Measurements from ENCODE around the gene CLDND2.
A peak's percentile ranks its signal among the peaks of the same experiment; 100 is the strongest.
"Not testable (repeated sequence)": the region's sequence is repeated elsewhere in the genome, so short reads cannot be mapped to it uniquely, and the experiment has no call there.

Gene CLDND2

GRCh38 chr19:51368366-51369282 lies at the start of gene CLDND2:
CLDND2 (minus strand) TSS chr19:51369003; CDS start chr19:51368577, 426 bp downstream.
- DNase-seq, result peak; percentile 41

GRCh38 chr19:51417810-51418157 lies 49.0 kb upstream of the CLDND2 start:
- DNase-seq, result no peak

GRCh38 chr19:51417107-51417809 lies 48.5 kb upstream of the CLDND2 start, which contains the start of gene SIGLEC10:
SIGLEC10 (minus strand) TSS chr19:51417642; CDS start chr19:51417581, 61 bp downstream.
- no peak for DNase-seq

GRCh38 chr19:51416422-51416821 lies 47.6 kb upstream of the CLDND2 start:
- DNase-seq, result not testable (repeated sequence)

GRCh38 chr19:51415187-51415586 lies 46.4 kb upstream of the CLDND2 start:
- no peak for DNase-seq

- no peak for DNase-seq
These were observed 42.3 kb upstream of the CLDND2 start for GRCh38 chr19:51410950-51411748.

- no peak for DNase-seq
These were observed 38.8 kb upstream of the CLDND2 start for GRCh38 chr19:51407511-51408131.

GRCh38 chr19:51402117-51402516 lies 33.3 kb upstream of the CLDND2 start:
- no peak for DNase-seq

GRCh38 chr19:51399936-51400335 lies 31.1 kb upstream of the CLDND2 start:
- DNase-seq, result not testable (repeated sequence)

GRCh38 chr19:51399231-51399630 lies 30.4 kb upstream of the CLDND2 start:
- DNase-seq, result no peak

- DNase-seq, result no peak
These were observed 29.4 kb upstream of the CLDND2 start for GRCh38 chr19:51398096-51398704.

GRCh38 chr19:51397453-51397852 lies 28.6 kb upstream of the CLDND2 start:
- not testable (repeated sequence) for DNase-seq

GRCh38 chr19:51396175-51396574 lies 27.4 kb upstream of the CLDND2 start:
- DNase-seq, result no peak

GRCh38 chr19:51394050-51394836 lies 25.4 kb upstream of the CLDND2 start:
- peak; percentile 97 for DNase-seq

- DNase-seq, result no peak
These were observed 23.9 kb upstream of the CLDND2 start for GRCh38 chr19:51392701-51393100.

- DNase-seq, result no peak
These were observed 22.3 kb upstream of the CLDND2 start for GRCh38 chr19:51391073-51391611.

- no peak for DNase-seq
These were observed 20.3 kb upstream of the CLDND2 start for GRCh38 chr19:51389143-51389542.

GRCh38 chr19:51387924-51388389 lies 19.2 kb upstream of the CLDND2 start, which contains the start of gene LIM2:
LIM2 (minus strand) TSS chr19:51387974; CDS start chr19:51387443, 531 bp downstream.
- no peak for DNase-seq

- no peak for DNase-seq
These were observed 18.2 kb upstream of the CLDND2 start for GRCh38 chr19:51386882-51387520.

GRCh38 chr19:51382004-51382403 lies 13.2 kb upstream of the CLDND2 start:
- no peak for DNase-seq
